ENCODE data around the gene XCL1. TPM values are rescaled to one million over a fixed set of nuclear protein-coding genes. Genes with fewer than 3 reads are reported as not detected.

Gene XCL1
- total RNA-seq, 1 donor from 2014 or later = 0.38 TPM

- TF ChIP-seq, protein P1, sequence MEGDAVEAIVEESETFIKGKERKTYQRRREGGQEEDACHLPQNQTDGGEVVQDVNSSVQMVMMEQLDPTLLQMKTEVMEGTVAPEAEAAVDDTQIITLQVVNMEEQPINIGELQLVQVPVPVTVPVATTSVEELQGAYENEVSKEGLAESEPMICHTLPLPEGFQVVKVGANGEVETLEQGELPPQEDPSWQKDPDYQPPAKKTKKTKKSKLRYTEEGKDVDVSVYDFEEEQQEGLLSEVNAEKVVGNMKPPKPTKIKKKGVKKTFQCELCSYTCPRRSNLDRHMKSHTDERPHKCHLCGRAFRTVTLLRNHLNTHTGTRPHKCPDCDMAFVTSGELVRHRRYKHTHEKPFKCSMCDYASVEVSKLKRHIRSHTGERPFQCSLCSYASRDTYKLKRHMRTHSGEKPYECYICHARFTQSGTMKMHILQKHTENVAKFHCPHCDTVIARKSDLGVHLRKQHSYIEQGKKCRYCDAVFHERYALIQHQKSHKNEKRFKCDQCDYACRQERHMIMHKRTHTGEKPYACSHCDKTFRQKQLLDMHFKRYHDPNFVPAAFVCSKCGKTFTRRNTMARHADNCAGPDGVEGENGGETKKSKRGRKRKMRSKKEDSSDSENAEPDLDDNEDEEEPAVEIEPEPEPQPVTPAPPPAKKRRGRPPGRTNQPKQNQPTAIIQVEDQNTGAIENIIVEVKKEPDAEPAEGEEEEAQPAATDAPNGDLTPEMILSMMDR (IDR thresholded peaks at IDR 0.05) = no peak
- no peak overlapping the region for H3K27ac Mint-ChIP-seq (ENCODE audit: unreplicated experiment)
- no peak for DNase-seq (ENCODE audit: extremely low spot score, unreplicated experiment)
- H3K4me1 Mint-ChIP-seq (ENCODE audit: unreplicated experiment) = peaks cover 49% of the 10 kb centered on the region
- H3K27me3 Mint-ChIP-seq (ENCODE audit: unreplicated experiment) = peaks cover 8% of the 10 kb centered on the region
- H3K9me3 Mint-ChIP-seq (ENCODE audit: unreplicated experiment) = no peaks in the 10 kb centered on the region
- no peak overlapping the region for H3K4me3 Mint-ChIP-seq (ENCODE audit: unreplicated experiment)
- no peaks in the 10 kb centered on the region for H3K36me3 Mint-ChIP-seq (ENCODE audit: unreplicated experiment)
Measured at GRCh38 chr1:168553680-168554553, 22.5 kb upstream of the XCL1 start.

DNA sequence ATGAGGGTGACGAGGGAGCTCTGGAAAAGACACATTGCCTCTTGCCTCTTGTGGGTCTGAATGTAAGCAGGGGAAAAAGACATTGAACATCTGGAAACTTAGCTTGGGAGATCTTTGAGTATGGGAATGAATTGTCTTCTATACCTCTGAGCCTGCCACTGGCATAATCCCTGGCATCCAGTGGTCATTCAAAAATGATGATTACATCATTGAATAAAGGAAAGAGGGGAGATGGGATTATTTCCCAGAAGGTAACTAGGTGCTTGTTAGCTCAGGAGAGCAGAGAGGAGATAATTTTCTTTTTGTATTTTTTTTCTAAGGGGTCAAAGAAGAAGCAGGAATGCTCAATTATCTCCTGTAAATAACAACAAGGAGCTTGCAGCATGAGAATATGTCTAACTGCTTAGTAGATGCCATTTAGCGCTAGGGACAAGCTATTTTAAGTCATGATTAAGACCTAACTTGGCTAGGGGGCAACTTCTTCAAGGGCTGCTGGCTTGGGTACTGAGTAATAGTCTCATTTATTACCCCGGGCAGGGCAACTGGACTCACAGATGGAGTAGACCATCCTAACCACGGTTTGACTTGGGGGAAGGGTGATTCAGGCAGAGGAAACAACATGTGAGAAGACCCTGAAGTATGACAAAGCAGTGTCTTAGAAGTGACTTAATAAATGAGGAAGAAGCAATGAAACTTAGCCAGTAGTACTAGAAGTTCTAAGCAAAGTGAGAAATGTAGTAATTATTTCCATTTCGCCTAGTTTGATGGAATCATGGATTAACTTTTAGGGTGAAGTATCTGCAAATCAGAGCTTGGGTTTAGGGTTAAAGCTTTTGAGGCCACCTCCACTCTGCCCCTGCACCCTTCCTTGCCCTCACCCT is 21.6 kb upstream of the XCL1 start:
- no peaks in the 10 kb centered on the region for H3K36me3 Mint-ChIP-seq (ENCODE audit: unreplicated experiment)
- H3K4me1 Mint-ChIP-seq (ENCODE audit: unreplicated experiment) = peaks cover 49% of the 10 kb centered on the region
- peaks cover 10% of the 10 kb centered on the region for H3K27me3 Mint-ChIP-seq (ENCODE audit: unreplicated experiment)
- H3K9me3 Mint-ChIP-seq (ENCODE audit: unreplicated experiment) = no peaks in the 10 kb centered on the region
- DNase-seq (ENCODE audit: extremely low spot score, unreplicated experiment) = no peak
- no peak overlapping the region for H3K27ac Mint-ChIP-seq (ENCODE audit: unreplicated experiment)
- no peak overlapping the region for H3K4me3 Mint-ChIP-seq (ENCODE audit: unreplicated experiment)
- TF ChIP-seq, protein P1 (IDR thresholded peaks at IDR 0.05) = no peak

DNA sequence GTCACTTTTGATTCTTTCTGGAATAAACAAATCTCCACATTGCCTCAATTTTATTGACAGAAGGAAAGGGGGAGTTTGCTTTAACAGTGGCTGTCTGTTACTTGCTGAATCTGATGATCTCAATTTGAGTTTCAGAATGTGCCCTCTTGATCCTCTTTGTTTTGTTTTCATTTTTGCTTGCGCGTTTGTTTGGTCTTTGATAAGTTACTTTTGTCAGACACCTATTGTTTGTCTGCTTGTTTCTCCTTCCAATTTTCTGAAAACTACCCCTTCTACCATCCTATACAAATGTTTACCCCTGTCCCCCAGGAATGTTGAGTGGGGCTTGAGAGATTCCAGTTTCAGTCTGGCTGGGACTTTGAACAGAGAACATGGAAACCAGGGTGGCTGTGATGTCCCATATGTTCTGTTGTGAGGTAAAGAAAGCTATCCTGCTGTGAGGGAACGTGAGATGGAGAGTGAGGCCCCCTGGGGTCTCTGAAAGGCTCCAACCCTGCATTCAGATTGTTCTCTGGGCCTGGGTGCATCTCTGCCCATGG is 20.8 kb upstream of the XCL1 start:
- TF ChIP-seq, protein P1 (IDR thresholded peaks at IDR 0.05) = no peak
- Mint-ChIP-seq H3K27me3 (ENCODE audit: unreplicated experiment) (peaks cover 17% of the 10 kb centered on the region), H3K9me3 (ENCODE audit: unreplicated experiment) (no peaks in the 10 kb centered on the region), H3K27ac (ENCODE audit: unreplicated experiment) (no peak overlapping the region), H3K4me3 (ENCODE audit: unreplicated experiment) (no peak overlapping the region), H3K4me1 (ENCODE audit: unreplicated experiment) (peaks cover 49% of the 10 kb centered on the region), H3K36me3 (ENCODE audit: unreplicated experiment) (no peaks in the 10 kb centered on the region)
- DNase-seq (ENCODE audit: extremely low spot score, unreplicated experiment) = no peak

- Mint-ChIP-seq H3K4me1 (ENCODE audit: unreplicated experiment) (peaks cover 38% of the 10 kb centered on the region), H3K9me3 (ENCODE audit: unreplicated experiment) (no peaks in the 10 kb centered on the region), H3K27ac (ENCODE audit: unreplicated experiment) (no peak overlapping the region), H3K36me3 (ENCODE audit: unreplicated experiment) (no peaks in the 10 kb centered on the region), H3K4me3 (ENCODE audit: unreplicated experiment) (no peak overlapping the region), H3K27me3 (ENCODE audit: unreplicated experiment) (peaks cover 24% of the 10 kb centered on the region)
- DNase-seq (ENCODE audit: extremely low spot score, unreplicated experiment) = no peak
- TF ChIP-seq, protein P1 (IDR thresholded peaks at IDR 0.05) = no peak
Measured at GRCh38 chr1:168556647-168557046, 19.8 kb upstream of the XCL1 start.

Data from osteocyte (in vitro differentiated cells).